DND-41 (cell line): ENCODE data around the gene MAT1A.
A peak's percentile ranks its signal among the peaks of the same experiment; 100 is the strongest.
"Not testable (repeated sequence)": the region's sequence is repeated elsewhere in the genome, so short reads cannot be mapped to it uniquely, and the experiment has no call there.

ENCODE experiments used
- ATAC-seq: fragments of 200-7000 bp; cut with Tn5 transposase; 3 replicates; pipeline ENCODE4 v1.9.1; 2021; ENCODE audit warnings: low read depth; ENCODE audit not compliant: insufficient read depth
- DNase-seq: peaks from one replicate; pipeline ENCODE4 v3.0.0-alpha.2; 2020
- H2AFZ ChIP-seq: 2 replicates; pipeline ENCODE4 v1.6.0; 2012; ENCODE audit warnings: low read depth, low read length
- H3K27ac ChIP-seq: 2 replicates; pipeline ENCODE4 v1.5.1; 2012; ENCODE audit warnings: low read length, inconsistent platforms
- H3K27me3 ChIP-seq: fragments of 200-600 bp; sonication (generic); 2 replicates; pipeline ENCODE4 v1.6.0; 2012; ENCODE audit warnings: low read length, mild to moderate bottlenecking, inconsistent platforms; ENCODE audit not compliant: insufficient read depth, poor library complexity
- H3K36me3 ChIP-seq: 2 replicates; pipeline ENCODE4 v1.5.1; 2012; ENCODE audit warnings: low read length, inconsistent platforms; ENCODE audit not compliant: insufficient read depth
- H3K4me1 ChIP-seq: 2 replicates; pipeline ENCODE4 v1.5.1; 2012; ENCODE audit warnings: mild to moderate bottlenecking, low read length; ENCODE audit not compliant: insufficient read depth
- H3K4me2 ChIP-seq: 2 replicates; pipeline ENCODE4 v1.6.0; 2012; ENCODE audit warnings: mild to moderate bottlenecking, moderate library complexity, low read length, inconsistent platforms; ENCODE audit not compliant: insufficient read depth
- H3K4me3 ChIP-seq, 2 experiments: fragments of 200-600 bp in 1 of 2; shearing (Covaris generic) in 1 of 2; 2 replicates each; pipeline ENCODE4 v1.5.1; 2012 to 2016; ENCODE audit warnings: inconsistent platforms in 2 of 2, low read length in 2 of 2, mild to moderate bottlenecking in 2 of 2, low read depth in 1 of 2, moderate library complexity in 1 of 2
- H3K79me2 ChIP-seq: 2 replicates; pipeline ENCODE4 v1.6.0; 2012; ENCODE audit warnings: low read length, inconsistent platforms; ENCODE audit not compliant: insufficient read depth
- H3K9ac ChIP-seq: 2 replicates; pipeline ENCODE4 v1.6.0; 2012; ENCODE audit warnings: low read depth, mild to moderate bottlenecking, inconsistent platforms, low read length, moderate library complexity
- H3K9me3 ChIP-seq: 2 replicates; pipeline ENCODE4 v1.5.1; 2012; ENCODE audit warnings: low read length, moderate library complexity, mild to moderate bottlenecking, inconsistent platforms; ENCODE audit not compliant: insufficient read depth, severe bottlenecking
- H4K20me1 ChIP-seq: 2 replicates; pipeline ENCODE4 v1.6.0; 2012; ENCODE audit warnings: low read length; ENCODE audit not compliant: insufficient read depth
- CTCF ChIP-seq: IDR thresholded peaks from 2 replicates; pipeline ENCODE4 v1.5.1; 2012; ENCODE audit warnings: borderline replicate concordance, low read length, moderate library complexity, mild to moderate bottlenecking; ENCODE audit not compliant: poor library complexity, severe bottlenecking; ENCODE audit errors: extremely low read depth
- EZH2 ChIP-seq: IDR thresholded peaks from 3 replicates; pipeline ENCODE4 v1.6.1; 2012; ENCODE audit warnings: borderline replicate concordance, low read depth, mild to moderate bottlenecking, moderate library complexity, low read length, inconsistent platforms; ENCODE audit not compliant: severe bottlenecking

The MAT1A gene

GRCh38 chr10:80252296-80252887 lies 37.1 kb downstream of the MAT1A start:
- H3K9me3 ChIP-seq, result no peaks in the 10 kb centered on the region
- H3K9ac ChIP-seq, result no peak overlapping the region
- DNase-seq (no peak), ATAC-seq (no peak)
- H4K20me1 ChIP-seq, result no peaks in the 10 kb centered on the region
- H3K36me3 ChIP-seq, result no peaks in the 10 kb centered on the region
- no peak overlapping the region for H2AFZ ChIP-seq
- no peak overlapping the region for H3K27ac ChIP-seq
- H3K79me2 ChIP-seq, result no peaks in the 10 kb centered on the region
- TF ChIP-seq CTCF, result no peak
- no peak for TF ChIP-seq EZH2
- no peak overlapping the region for H3K4me3 ChIP-seq
- no peak overlapping the region for H3K4me2 ChIP-seq
- no peaks in the 10 kb centered on the region for H3K4me1 ChIP-seq
- no peaks in the 10 kb centered on the region for H3K27me3 ChIP-seq

GRCh38 chr10:80251703-80252280 lies 37.7 kb downstream of the MAT1A start:
- not testable (repeated sequence) for H3K27ac ChIP-seq, H3K9me3 ChIP-seq, H3K4me3 ChIP-seq, H4K20me1 ChIP-seq, H2AFZ ChIP-seq, H3K4me1 ChIP-seq, H3K36me3 ChIP-seq, ATAC-seq, H3K27me3 ChIP-seq, H3K9ac ChIP-seq, H3K4me2 ChIP-seq, DNase-seq, H3K79me2 ChIP-seq

- not testable (repeated sequence) for H3K27ac ChIP-seq, DNase-seq, H2AFZ ChIP-seq, H4K20me1 ChIP-seq, H3K4me3 ChIP-seq, H3K4me2 ChIP-seq, H3K4me1 ChIP-seq, H3K36me3 ChIP-seq, H3K79me2 ChIP-seq, H3K27me3 ChIP-seq, H3K9ac ChIP-seq, H3K9me3 ChIP-seq
- ATAC-seq, result peak; percentile 68
These were observed 39.1 kb downstream of the MAT1A start for GRCh38 chr10:80250399-80250798.

GRCh38 chr10:80249906-80250305 lies 39.6 kb downstream of the MAT1A start:
- not testable (repeated sequence) for H3K27ac ChIP-seq, ATAC-seq, H3K9ac ChIP-seq, H3K9me3 ChIP-seq, H4K20me1 ChIP-seq, H3K4me2 ChIP-seq, H3K4me1 ChIP-seq, DNase-seq, H3K79me2 ChIP-seq, H2AFZ ChIP-seq, H3K36me3 ChIP-seq, H3K4me3 ChIP-seq, H3K27me3 ChIP-seq

- H2AFZ ChIP-seq, H4K20me1 ChIP-seq, ATAC-seq, H3K36me3 ChIP-seq, H3K79me2 ChIP-seq, H3K4me1 ChIP-seq, DNase-seq, H3K27ac ChIP-seq, H3K9ac ChIP-seq, H3K9me3 ChIP-seq, H3K4me2 ChIP-seq, H3K27me3 ChIP-seq, H3K4me3 ChIP-seq: not testable (repeated sequence)
These were observed 41.8 kb downstream of the MAT1A start for GRCh38 chr10:80247611-80248010.

GRCh38 chr10:80244371-80244770 lies 45.1 kb downstream of the MAT1A start:
- not testable (repeated sequence) for DNase-seq

GRCh38 chr10:80242341-80242740 lies 47.1 kb downstream of the MAT1A start:
- not testable (repeated sequence) for H3K4me3 ChIP-seq, H3K36me3 ChIP-seq, DNase-seq, H3K79me2 ChIP-seq, H3K4me1 ChIP-seq, H3K27ac ChIP-seq, H3K9ac ChIP-seq, H4K20me1 ChIP-seq, H3K27me3 ChIP-seq, H2AFZ ChIP-seq, H3K9me3 ChIP-seq, ATAC-seq, H3K4me2 ChIP-seq

More at GRCh38 chr10:80244371-80244770, 45.1 kb downstream of the MAT1A start:
- not testable (repeated sequence) for H2AFZ ChIP-seq, H3K4me2 ChIP-seq, H3K9me3 ChIP-seq, H4K20me1 ChIP-seq, H3K27ac ChIP-seq, H3K9ac ChIP-seq, H3K27me3 ChIP-seq, H3K36me3 ChIP-seq, H3K4me3 ChIP-seq, ATAC-seq, H3K4me1 ChIP-seq, H3K79me2 ChIP-seq
